Ovary (tissue), 3 donors: ENCODE measurements around the gene NOL11.

Source experiments
- EP300 ChIP-seq: sonication (generic); formaldehyde crosslinking; IDR thresholded peaks from one replicate; pipeline ENCODE4 v1.6.1; 2017; ENCODE audit warnings: antibody characterized with exemption
- POLR2A ChIP-seq: fragments of 450-650 bp; IDR thresholded peaks from one replicate; pipeline ENCODE4 v1.6.1; 2017; ENCODE audit warnings: antibody characterized with exemption, mild to moderate bottlenecking, moderate library complexity
- TF ChIP-seq, protein P1 (sequence below), 3 donors: fragments of 450-650 bp in 2 of 3; fragments of 200-600 bp in 1 of 3; IDR thresholded peaks; one replicate each; pipeline versions ENCODE4 v1.5.1 to v1.8.0; 2016 to 2022; ENCODE audit warnings: antibody characterized with exemption in 3 of 3, mild to moderate bottlenecking in 1 of 3
- donor health status: DM: no; HTN: no; CAD: no.

DNA sequence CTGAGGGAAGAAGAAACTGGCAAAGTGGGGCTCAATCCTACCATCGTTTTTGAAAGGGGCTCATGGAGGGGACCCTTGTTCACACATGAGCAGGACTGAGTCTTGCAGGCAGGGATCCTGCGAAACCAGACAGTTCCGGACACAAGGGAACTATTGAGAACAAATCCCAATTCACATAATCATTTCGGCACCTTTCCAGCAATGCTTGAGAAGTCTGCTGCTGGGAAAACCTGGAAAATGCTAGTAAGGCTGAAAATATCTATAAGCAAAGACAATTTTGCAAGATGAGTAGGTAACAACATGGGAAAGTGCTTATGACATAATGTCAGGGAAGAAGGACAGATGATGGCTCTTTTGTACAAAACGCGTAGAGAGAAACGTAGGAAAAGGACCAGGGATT is 55.5 kb downstream of the NOL11 start:
- TF ChIP-seq POLR2A, result no peak
- TF ChIP-seq, protein P1, sequence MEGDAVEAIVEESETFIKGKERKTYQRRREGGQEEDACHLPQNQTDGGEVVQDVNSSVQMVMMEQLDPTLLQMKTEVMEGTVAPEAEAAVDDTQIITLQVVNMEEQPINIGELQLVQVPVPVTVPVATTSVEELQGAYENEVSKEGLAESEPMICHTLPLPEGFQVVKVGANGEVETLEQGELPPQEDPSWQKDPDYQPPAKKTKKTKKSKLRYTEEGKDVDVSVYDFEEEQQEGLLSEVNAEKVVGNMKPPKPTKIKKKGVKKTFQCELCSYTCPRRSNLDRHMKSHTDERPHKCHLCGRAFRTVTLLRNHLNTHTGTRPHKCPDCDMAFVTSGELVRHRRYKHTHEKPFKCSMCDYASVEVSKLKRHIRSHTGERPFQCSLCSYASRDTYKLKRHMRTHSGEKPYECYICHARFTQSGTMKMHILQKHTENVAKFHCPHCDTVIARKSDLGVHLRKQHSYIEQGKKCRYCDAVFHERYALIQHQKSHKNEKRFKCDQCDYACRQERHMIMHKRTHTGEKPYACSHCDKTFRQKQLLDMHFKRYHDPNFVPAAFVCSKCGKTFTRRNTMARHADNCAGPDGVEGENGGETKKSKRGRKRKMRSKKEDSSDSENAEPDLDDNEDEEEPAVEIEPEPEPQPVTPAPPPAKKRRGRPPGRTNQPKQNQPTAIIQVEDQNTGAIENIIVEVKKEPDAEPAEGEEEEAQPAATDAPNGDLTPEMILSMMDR (IDR thresholded peaks at IDR 0.05), result no peak
- TF ChIP-seq EP300, result no peak
